Measurements from ENCODE around the gene PI4K2A.

Gene PI4K2A

GRCh38 chr10:97640174-97640867 lies at the start of gene PI4K2A:
Gene PI4K2A, plus strand, starts transcription at chr10:97640671. Its CDS starts 72 bp downstream, at chr10:97640743.
- H3K4me3 ChIP-seq (ENCODE audit: low read depth, low read length) = peak within 1 kb of the TSS; percentile 68
- DNase-seq (ENCODE audit: low read depth) = peak; percentile 100
- no peak for TF ChIP-seq CTCF (IDR thresholded peaks at IDR 0.05; ENCODE audit: insufficient read depth, low read depth, low read length, missing control alignments)

- DNase-seq (ENCODE audit: low read depth) = no peak
- H3K4me3 ChIP-seq (ENCODE audit: low read depth, low read length) = no peak overlapping the region
- TF ChIP-seq CTCF (IDR thresholded peaks at IDR 0.05; ENCODE audit: insufficient read depth, low read depth, low read length, missing control alignments) = no peak
Observed at GRCh38 chr10:97590748-97591495, 49.5 kb upstream of the PI4K2A start.

GRCh38 chr10:97593421-97593820 lies 47.0 kb upstream of the PI4K2A start:
- no peak for TF ChIP-seq CTCF (IDR thresholded peaks at IDR 0.05; ENCODE audit: insufficient read depth, low read depth, low read length, missing control alignments)
- DNase-seq (ENCODE audit: low read depth) = no peak

GRCh38 chr10:97596101-97597082 lies 44.1 kb upstream of the PI4K2A start:
- TF ChIP-seq CTCF (IDR thresholded peaks at IDR 0.05; ENCODE audit: insufficient read depth, low read depth, low read length, missing control alignments) = no peak
- no peak for DNase-seq (ENCODE audit: low read depth)
- H3K4me3 ChIP-seq (ENCODE audit: low read depth, low read length) = no peak overlapping the region

More at GRCh38 chr10:97593421-97593820, 47.0 kb upstream of the PI4K2A start:
- H3K4me3 ChIP-seq (ENCODE audit: low read depth, low read length) = no peak overlapping the region

- no peak for DNase-seq (ENCODE audit: low read depth)
- H3K4me3 ChIP-seq (ENCODE audit: low read depth, low read length) = no peak overlapping the region
- TF ChIP-seq CTCF (IDR thresholded peaks at IDR 0.05; ENCODE audit: insufficient read depth, low read depth, low read length, missing control alignments) = no peak
Observed at GRCh38 chr10:97597778-97598177, 42.7 kb upstream of the PI4K2A start.

GRCh38 chr10:97598407-97599271 lies 41.8 kb upstream of the PI4K2A start:
- no peak overlapping the region for H3K4me3 ChIP-seq (ENCODE audit: low read depth, low read length)
- no peak for DNase-seq (ENCODE audit: low read depth)
- TF ChIP-seq CTCF (IDR thresholded peaks at IDR 0.05; ENCODE audit: insufficient read depth, low read depth, low read length, missing control alignments) = no peak

Data from GM12865 (cell line).